Adrenal gland (tissue), 5 donors: ENCODE measurements around the gene KLHL11.

Source experiments
- POLR2A ChIP-seq, 2 donors: fragments of 450-650 bp; IDR thresholded peaks; one replicate each; pipeline ENCODE4 v1.6.1; 2017; ENCODE audit warnings: antibody characterized with exemption in 2 of 2, mild to moderate bottlenecking in 2 of 2, moderate library complexity in 1 of 2
- TF ChIP-seq, protein P1 (sequence below), 6 experiments: fragments of 450-650 bp in 4 of 6; fragments of 200-600 bp in 2 of 6; sonication (generic) in 1 of 6; IDR thresholded peaks; 1 replicate in 5 of 6; 2 replicates in 1 of 6; pipeline versions ENCODE4 v1.5.1 to v1.8.0; 2016 to 2021; ENCODE audit warnings: antibody characterized with exemption in 6 of 6, mild to moderate bottlenecking in 2 of 6, moderate library complexity in 1 of 6
- donor health status: DM: no; HTN: no; CAD: no.

GRCh38 chr17:41818024-41818423 is 47.2 kb downstream of the KLHL11 start:
- no peak for TF ChIP-seq POLR2A (IDR thresholded peaks at IDR 0.05)
- TF ChIP-seq, protein P1, sequence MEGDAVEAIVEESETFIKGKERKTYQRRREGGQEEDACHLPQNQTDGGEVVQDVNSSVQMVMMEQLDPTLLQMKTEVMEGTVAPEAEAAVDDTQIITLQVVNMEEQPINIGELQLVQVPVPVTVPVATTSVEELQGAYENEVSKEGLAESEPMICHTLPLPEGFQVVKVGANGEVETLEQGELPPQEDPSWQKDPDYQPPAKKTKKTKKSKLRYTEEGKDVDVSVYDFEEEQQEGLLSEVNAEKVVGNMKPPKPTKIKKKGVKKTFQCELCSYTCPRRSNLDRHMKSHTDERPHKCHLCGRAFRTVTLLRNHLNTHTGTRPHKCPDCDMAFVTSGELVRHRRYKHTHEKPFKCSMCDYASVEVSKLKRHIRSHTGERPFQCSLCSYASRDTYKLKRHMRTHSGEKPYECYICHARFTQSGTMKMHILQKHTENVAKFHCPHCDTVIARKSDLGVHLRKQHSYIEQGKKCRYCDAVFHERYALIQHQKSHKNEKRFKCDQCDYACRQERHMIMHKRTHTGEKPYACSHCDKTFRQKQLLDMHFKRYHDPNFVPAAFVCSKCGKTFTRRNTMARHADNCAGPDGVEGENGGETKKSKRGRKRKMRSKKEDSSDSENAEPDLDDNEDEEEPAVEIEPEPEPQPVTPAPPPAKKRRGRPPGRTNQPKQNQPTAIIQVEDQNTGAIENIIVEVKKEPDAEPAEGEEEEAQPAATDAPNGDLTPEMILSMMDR (IDR thresholded peaks at IDR 0.05): no peak
